GM21515 (cell line): ENCODE data around the gene SDK1.

ENCODE experiments used
- ATAC-seq: cut with Tn5 transposase; IDR thresholded peaks from one replicate; pipeline ENCODE4 v1.9.1; 2021; ENCODE audit not compliant: unreplicated experiment

SDK1 gene

DNA sequence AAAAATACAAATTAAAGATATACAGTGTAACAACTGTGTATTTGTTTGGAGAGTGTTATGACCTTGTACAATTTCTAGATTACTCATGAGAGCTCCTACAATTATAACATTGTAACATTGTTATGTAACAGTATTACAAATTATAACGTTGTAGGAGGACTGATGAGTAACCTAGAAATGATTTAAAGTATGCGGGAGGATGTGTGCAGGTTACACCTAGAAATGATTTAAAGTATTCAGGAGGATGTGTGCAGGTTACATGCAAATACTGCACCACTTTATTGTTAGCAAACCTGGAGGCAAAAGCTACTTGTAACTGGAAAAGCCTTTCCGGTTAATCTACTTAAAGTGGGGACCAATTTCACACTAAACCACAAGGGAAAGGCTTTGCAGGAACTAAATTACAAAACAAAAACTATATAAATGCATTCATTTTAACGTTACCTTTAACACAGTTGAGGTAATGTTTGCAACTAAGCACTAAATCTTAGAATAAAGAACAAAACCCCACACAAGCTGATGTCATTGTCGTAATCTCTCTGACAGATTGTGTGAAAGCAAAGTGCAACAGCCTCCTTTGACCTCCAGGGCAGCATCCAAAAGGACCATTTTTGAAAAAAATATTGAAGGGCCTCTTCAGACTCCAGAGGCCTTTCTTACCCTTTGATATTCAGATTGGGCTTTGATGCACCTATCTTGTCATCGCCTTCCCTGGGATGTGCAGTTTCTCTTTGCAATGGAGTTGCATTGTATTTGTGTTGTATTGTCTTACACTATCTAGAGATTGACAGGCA lies 858.9 kb downstream of the SDK1 start:
- no peak for ATAC-seq

DNA sequence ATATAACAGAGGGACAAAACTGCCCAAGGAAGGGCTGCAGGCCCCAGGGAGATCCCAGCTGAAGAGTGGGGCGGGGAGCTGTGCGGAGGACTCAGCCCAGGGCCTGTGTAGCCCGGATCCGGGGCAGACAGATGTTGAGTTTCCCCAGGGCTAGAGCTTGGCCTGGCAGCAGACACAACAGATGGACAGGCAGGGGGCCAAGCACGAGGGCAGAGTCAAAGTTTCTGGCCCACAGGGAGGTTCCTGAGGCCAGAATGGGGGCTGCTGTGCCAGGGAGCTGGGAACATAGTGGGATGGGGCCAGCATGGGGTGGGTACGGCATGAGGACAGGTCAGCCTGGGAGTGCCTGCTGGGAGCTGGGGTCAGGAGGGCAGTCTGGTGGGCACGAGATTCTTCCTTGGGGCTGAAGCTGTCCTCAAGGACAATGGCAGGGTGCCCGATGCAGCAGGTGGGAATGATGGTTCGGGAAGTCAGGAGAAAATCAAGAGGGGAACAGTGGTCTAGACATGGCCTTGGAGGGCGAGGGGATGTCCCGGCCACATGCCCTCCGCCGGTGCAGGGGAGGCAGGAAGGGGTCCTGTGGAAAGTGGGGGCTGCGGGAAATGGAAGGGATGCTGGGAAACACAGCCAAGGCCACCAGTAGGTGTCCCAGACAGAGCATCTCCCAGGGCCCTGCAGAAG lies 862.0 kb downstream of the SDK1 start:
- no peak for ATAC-seq

DNA sequence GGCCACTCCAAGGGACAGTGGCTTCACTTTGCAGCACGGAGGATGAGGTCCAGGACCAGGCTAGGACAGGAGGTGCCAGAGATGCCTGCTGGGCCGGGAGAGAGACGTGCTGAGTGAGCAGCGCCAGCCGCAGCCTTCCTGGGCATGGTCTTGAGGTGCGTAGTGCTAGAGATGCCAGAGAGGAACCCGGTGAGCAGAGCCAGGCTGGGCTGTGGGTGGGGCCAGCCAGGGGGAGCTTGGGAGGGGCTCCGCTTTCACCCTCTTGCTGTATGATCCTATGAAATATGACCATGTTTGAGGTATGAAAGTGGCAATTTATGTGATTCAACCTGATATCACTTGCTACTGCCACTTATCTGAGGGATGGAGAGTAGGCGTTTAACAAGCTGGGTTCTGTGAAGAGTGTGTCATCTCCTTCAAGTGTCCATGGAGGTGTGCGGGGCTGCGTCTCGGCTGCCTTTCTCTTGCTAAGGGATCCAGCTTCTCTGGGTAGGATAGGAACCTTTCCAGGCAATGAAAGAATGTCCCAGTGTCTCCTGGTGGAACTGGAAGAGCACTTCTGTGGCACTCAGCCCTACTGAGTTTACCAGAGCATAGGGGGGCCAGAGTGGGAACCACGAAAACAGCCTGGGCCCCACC lies 862.6 kb downstream of the SDK1 start:
- ATAC-seq = no peak

DNA sequence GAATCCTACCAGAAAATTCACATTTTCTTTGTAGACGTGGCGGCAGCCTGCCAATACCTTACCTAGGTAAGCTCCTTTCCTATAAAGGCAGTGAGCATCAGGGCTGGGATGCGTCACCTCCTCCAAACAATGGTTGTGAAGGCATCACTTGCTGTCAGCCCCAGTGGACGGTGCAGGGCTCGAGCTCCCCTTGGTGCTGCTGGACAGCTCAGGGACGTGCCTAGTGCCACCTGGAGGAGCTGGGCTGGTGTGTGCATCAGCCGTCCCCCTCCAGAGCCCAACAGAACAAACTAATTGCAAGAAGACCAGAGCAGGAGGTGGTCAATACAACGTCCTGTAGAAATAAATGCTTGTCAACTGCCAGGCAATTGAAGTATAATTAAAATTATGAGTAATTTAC lies 863.5 kb downstream of the SDK1 start:
- ATAC-seq = no peak

DNA sequence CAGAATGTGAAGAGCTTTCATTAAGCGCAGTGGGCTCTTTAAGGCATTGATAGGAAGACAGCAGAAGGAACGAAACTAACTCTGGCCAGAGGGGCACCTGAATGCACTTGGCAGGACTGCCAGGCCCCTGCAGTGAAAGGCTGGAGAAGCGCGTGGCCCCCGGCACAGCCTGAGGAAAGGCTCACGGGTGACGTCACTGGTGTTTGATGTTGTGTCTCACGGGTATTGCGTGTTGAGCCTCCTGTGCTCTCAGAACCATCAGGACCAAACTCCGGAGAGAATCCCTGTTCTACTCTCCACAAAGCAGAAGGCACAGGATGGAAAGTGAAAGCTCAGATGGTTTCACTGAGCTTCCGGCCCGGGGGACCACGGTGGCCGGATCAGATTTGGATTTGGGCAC lies 865.3 kb downstream of the SDK1 start:
- ATAC-seq = no peak

DNA sequence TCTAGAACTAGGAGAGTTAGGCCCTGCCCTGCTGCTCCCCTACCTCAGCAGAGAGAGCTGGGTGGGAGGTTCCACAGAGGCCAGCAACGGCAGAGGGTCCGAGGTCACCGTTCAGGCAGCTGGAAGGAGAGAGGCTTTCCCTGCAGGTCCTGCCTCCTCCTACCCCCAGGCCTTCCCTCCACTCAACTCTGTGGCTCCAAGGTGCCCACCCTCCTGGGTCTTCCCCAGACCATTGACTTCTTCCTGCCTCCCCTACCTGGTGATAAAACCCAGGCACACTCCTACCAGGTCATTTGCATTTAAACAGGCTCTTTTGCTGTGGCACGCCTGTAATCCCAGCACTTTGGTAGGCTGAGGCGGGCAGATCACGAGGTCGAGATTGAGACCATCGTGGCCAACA lies 865.8 kb downstream of the SDK1 start:
- no peak for ATAC-seq

DNA sequence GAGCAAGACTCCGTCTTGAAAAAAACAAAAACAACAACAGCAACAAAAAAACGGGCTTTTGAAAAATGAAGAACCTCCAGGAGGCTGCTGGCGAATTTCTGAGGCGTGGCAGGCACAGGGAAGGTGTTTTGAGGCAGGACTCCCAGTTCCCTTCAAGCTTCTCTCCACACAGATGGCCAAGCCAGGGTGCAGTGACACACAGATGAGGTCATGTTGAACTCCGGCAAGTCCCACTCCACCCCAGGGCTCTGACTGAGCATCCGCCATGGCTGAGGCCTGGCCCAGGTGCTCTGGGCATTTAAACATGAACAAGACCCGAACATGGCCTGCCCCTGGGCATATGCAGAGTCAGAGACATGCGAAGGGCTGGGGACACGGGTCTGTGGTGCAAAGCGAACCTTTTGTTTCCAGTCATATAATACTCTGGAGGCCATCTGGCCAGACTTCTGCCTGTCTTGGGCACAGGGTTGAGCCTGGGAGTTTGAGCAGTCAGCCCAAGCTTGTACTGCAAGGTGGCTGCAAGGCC lies 866.4 kb downstream of the SDK1 start:
- no peak for ATAC-seq

DNA sequence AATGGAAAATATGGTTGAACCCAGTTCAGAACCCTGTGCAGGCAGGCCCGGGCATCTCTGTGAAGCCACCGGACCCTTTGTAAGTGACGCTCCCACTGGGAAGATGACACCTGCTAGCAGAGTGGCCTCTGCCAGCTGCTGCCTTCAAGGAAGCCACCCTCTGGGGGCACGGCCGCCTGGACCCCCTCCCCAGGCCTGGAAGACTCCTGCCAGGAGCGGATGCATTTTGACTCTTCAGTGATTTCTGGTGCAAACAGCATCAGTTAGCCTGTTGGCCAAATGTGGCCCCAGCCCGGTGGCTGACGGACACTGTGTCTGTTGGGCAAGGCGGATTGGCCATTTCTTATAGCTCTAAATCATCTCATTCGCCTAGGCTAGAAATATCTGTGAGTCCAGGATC lies 867.0 kb downstream of the SDK1 start:
- no peak for ATAC-seq

DNA sequence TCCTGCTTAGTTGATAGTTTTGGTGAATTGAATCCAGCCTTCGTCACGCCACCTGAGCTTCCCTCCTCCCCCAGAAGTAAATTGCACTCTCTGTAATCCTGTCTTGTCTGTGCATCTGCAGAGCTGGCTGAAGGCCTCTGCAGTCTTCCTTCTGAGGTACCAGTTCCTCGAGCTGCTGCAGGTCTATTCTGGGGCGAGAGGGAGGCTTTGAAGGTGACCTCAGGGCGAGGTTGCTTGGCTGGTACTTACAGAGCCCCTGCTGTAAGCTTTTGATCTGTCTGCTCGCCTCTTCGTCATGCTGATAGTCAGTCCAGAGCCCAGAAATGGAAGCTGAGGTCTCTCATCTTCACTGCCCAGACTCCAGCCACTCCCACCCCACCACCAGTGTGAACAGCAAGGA lies 867.5 kb downstream of the SDK1 start:
- ATAC-seq = no peak

DNA sequence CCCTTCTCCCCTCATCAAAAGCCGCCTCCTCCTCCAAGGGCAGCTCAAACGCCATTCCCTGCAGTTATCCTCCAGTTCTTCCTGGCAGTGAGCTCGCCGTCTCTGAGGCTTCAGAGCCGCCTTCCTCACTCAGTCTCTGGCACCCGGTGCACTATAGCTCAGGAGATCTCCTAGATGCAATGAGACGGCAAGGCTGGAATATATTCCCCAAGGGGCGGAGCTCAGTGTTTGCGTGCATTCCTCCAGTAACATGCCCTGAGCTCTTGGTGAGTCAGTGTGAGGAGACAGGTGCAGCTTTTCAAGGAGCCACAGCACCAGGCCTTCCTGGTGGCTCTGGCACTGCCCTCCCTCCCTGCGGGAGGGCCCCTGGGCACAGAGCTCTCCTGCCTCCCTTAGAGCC lies 868.4 kb downstream of the SDK1 start:
- no peak for ATAC-seq

DNA sequence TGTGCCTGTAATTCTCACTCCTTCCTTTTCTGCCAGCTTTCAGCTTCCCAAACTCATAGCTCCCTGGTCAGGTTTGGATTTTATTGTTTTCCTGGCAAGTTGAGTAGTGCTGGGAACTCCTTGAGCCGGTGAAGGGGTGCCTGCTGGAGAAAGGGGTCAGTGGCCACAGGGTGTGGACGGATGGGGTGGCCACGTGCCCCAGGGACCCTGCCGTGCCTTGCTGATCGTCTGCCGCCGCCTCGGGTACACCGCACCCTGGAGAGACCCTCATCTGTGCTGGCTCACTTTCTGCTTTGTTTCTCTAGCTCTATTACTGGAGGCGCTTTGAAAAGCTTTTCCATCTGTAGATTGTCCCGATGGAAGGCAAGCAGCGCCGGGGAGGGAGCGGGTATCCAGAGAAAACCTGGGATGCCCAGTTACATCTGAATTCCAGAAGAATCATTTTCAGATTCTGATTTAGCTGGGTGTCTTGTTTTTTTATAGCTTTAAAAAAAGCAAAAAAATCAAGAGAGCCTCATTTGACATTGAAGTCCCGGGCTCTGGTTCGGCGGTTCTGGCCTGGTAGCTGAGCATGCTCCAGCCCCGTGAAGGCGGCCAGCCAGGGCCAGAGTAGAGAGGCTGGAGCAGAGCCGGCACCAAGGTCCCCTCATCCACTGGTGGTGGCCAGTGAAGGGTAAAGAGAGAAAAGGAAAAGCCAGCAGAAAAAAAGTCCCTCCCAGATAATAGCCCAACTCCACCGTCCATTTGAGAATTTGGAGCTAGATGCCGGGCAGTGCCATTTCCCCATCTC lies 870.1 kb downstream of the SDK1 start:
- no peak for ATAC-seq

DNA sequence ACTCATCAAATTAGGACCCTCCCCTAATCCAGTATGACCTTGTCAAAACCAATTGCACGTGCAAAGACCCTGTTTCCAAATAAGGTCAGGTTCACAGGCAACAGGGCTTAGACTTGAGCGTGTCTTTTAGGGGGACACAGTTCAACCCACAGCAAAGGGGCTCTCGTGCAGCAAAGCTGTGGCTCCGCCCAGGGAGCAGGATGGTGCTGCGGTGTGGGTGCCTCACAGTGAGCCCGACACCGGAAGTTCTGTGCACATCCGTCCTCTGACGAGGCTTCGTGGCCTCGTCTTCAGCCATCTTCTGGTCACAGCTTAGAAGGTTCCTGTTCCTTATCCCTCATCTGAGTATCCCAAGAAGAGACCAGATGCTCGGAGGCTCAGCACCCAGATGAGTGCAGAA lies 871.8 kb downstream of the SDK1 start:
- no peak for ATAC-seq

DNA sequence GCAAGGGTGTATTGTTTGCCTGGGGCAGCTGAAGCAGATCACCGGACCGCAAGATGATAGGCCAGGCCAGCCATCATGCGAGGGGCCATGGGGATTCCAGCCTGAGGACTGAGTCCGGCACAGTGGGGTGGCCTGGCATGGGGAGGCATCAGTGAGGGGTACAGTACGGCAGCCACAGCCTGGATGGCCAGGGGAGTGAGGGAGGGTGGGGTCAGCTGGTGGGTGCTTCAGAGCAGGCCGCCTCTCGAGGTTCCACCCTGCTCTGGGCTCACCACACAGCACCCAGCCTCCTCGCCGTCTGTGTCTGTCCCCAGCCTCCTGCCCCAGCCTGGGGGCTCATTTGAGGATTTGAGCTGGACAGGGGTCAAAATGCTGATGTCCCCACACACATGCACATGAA lies 872.6 kb downstream of the SDK1 start:
- ATAC-seq = no peak

DNA sequence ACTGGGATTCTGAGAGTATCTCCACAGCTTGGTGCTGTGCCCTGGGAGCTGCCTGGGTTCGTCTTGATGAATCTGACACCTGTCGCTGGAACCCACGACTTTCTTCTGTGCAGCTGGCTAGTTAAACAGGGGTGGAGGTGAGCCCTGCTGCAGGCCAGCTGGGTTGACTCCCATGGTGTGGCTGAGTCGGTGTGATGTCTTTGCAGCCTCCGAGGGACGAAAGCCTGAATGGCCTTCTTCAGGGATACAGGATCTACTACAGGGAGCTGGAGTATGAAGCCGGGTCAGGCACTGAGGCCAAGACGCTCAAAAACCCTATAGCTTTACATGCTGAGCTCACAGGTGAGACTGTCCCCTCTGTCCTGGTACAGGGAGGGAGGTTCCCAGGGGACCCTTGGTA lies 873.0 kb downstream of the SDK1 start:
- ATAC-seq = no peak

DNA sequence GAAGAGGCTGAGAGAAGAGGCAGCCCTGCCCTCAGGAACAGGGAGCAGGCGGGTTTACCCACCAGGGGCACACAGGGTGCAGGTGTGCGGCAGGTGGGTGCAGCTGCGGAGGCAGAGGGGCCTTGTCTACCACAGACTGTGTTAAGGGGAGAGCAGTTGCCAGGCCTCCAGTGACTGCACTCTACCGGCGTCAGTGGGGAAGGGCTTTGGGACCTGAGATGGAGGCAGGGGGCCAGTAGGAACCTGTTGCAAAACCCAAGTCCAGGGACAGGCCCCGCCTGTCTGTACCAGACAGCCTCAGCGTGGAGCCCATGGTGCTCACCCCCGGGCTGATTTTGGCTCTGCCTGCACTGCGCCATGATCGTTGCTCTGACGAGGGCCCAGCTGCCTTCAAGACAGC lies 873.4 kb downstream of the SDK1 start:
- ATAC-seq = no peak

DNA sequence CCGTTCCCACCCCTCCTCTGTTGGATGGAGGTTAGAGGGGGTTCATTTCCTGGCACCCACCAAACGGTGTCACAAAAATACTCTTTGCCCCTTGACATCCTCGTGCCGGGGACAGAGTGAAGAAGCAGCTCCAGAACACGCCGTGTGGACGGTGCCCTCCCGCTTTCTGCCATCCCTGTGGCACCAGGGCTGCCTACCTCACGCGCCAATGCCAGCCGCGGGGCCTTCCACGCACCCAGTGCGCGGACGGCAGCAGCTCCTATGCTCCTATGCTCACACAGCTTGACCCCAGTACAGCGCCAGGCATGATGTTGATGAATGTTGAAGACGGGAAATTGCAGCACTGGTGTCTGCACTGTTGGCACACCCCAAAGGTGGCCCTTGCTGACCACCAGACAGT lies 873.8 kb downstream of the SDK1 start:
- no peak for ATAC-seq

DNA sequence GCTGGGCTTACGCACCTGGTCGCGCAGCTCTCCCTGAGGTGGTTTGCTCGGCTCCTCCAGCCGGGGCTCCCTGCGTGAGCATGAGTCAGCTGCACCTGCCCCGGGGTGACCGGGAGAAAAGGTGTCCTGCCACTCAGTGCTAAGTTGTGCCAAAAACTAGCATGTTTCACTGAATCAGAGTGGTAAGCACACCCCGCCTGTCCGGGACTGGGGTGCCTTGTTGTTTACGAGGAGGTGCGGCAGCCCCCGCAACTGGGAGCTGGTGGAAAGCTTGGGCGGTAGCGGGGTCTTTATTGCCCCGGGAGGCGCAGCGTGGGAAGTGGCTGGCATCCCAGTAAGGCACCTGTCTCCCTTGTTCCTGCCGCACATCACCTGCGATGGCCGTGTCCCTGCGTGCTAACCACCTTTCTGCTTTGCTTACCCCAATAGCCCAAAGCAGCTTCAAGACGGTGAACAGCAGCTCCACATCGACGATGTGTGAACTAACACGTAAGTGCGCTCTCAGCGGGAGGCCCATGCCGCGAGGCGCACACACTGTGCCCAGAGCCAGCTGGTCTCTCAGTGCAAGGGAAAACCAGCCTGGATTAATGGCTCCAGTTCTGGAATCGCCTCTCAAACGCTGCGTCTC lies 874.4 kb downstream of the SDK1 start:
- no peak for ATAC-seq

DNA sequence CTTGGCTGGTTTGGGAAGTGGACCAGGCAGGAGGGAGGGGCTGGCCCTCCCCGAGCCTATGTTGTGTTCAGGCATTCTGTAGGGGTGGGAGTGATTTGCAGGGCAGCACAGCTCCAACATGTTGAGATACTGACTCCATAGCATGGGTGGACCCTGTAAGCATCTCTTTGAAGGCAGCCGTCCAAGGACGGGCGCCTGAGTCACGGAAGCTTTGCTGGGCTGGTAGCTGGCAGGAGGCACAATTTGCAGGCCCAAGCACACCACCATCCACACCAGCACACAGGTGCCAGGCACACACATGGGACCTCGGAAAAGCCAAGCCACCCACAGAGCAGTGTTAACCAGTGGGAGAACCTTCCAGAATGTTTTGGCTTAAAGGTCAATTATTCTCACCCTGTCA lies 875.9 kb downstream of the SDK1 start:
- ATAC-seq = no peak

DNA sequence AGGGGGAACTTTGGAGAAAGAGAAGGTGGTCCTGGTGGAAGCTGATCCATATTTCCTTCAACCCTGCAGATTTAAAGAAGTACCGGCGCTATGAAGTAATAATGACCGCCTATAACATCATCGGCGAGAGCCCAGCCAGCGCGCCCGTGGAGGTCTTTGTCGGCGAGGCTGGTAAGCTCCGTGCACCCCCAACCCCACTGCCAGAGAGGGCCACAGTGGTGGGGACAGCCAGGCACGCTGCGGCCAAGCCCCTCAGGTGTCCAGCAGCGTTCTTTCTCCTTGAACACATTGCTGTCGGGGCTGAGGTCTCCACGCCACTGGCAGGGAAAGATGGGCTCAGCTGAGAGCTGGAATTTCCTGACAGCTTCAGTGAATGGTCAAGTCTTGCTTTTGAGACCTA lies 877.4 kb downstream of the SDK1 start:
- no peak for ATAC-seq

DNA sequence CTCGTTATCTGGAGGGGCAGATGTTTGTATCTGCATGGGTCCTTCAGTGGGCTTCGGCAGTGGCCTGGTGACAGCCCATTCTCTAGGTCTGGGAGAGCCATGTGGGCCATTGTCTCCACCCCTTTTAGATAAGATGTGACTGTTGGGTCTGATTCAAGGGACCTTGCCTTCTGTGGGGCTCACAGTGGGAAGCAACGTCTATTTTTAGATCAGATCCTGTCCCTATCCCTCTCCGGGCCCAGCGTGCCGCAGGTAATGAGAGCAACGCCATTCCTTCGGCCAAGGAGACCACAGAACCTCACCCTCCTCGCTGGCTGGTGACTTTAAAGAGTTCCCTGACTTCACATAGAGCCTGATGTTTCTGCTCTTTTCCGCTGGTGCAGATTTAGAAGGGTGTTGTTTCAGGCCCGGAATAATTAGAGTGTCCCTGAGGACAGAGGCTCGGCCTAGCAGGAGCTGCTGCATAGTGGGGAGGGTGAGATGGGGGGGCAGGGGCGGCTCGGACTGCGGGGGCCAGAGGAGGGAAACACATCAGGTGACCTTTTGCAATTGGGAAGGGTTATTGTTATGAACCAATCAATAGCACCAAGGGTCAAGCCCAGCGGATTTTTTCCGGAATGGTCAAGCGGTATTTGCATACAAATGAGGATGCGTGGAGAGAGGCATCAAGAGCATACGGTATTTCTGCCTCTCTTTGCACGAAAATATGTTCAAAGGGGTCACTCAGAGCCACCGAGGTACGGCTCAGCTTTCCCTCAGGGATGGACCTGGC lies 878.0 kb downstream of the SDK1 start:
- no peak for ATAC-seq
